Adipocyte (in vitro differentiated cells): ENCODE results near the gene MAST2.

Experiments used
- DNase-seq: peaks from one replicate; pipeline ENCODE4 v3.0.0-alpha.2; 2015; ENCODE audit warnings: low read depth
- H3K27me3 ChIP-seq: replicated peaks from 2 replicates; pipeline ENCODE4 v1.7.0; 2013; ENCODE audit warnings: mild to moderate bottlenecking, low read length, moderate library complexity; ENCODE audit not compliant: control insufficient read depth, insufficient read depth
- H3K36me3 ChIP-seq: 2 replicates; pipeline ENCODE4 v1.7.0; 2013; ENCODE audit warnings: low read length, mild to moderate bottlenecking, moderate library complexity; ENCODE audit not compliant: control insufficient read depth, insufficient read depth, severe bottlenecking
- H3K4me1 ChIP-seq: 2 replicates; pipeline ENCODE4 v1.7.0; 2013; ENCODE audit warnings: mild to moderate bottlenecking, low read length, moderate library complexity; ENCODE audit not compliant: control insufficient read depth, insufficient read depth
- H3K4me3 ChIP-seq: 2 replicates; pipeline ENCODE4 v1.7.0; 2013; ENCODE audit warnings: mild to moderate bottlenecking, low read length, moderate library complexity
- H3K9ac ChIP-seq: 2 replicates; pipeline ENCODE4 v1.7.0; 2013; ENCODE audit warnings: mild to moderate bottlenecking, low read length, moderate library complexity
- H3K9me3 ChIP-seq: 2 replicates; pipeline ENCODE4 v1.7.0; 2013; ENCODE audit warnings: mild to moderate bottlenecking, low read length, moderate library complexity; ENCODE audit not compliant: control insufficient read depth

MAST2 gene

GRCh38 chr1:45880930-45881329 lies 77.5 kb downstream of the MAST2 start:
- H3K4me1 ChIP-seq = peaks cover 11% of the 10 kb centered on the region
- peak; percentile 33 for DNase-seq
- H3K9me3 ChIP-seq = no peaks in the 10 kb centered on the region

DNA sequence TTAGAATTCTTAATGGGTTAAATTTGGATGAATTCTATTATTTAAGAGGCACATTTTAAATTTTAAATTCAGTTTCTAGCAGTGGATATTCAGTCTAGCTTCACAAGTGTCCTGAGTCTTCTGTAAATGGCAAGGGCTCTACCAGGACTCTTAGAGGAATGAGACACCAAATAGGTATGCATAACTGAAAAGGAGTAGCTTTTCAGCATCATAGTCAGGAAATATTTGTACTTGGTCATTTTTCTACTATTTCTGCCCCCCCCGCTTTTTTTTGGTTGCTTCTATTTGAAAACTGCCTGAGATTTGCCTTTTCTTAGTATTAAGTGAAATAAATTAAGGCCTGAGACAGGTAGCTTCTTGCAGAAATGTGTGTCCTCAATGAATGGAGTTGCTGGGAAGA lies 80.2 kb downstream of the MAST2 start:
- no peak overlapping the region for H3K9ac ChIP-seq
- DNase-seq = peak; percentile 54
- H3K27me3 ChIP-seq = no peaks in the 10 kb centered on the region
- H3K36me3 ChIP-seq = no peaks in the 10 kb centered on the region
- peaks cover 19% of the 10 kb centered on the region for H3K4me1 ChIP-seq
- H3K9me3 ChIP-seq = no peaks in the 10 kb centered on the region
- H3K4me3 ChIP-seq = no peak overlapping the region

More at GRCh38 chr1:45880930-45881329, 77.5 kb downstream of the MAST2 start:
- H3K36me3 ChIP-seq = no peaks in the 10 kb centered on the region
- H3K9ac ChIP-seq = no peak overlapping the region
- H3K4me3 ChIP-seq = no peak overlapping the region
- H3K27me3 ChIP-seq = no peaks in the 10 kb centered on the region

- no peak overlapping the region for H3K9ac ChIP-seq
- no peak for DNase-seq
- H3K4me1 ChIP-seq = peaks cover 19% of the 10 kb centered on the region
- no peaks in the 10 kb centered on the region for H3K9me3 ChIP-seq
- H3K4me3 ChIP-seq = no peak overlapping the region
- no peaks in the 10 kb centered on the region for H3K36me3 ChIP-seq
- no peaks in the 10 kb centered on the region for H3K27me3 ChIP-seq
Observed at GRCh38 chr1:45884700-45885099, 81.3 kb downstream of the MAST2 start.

DNA sequence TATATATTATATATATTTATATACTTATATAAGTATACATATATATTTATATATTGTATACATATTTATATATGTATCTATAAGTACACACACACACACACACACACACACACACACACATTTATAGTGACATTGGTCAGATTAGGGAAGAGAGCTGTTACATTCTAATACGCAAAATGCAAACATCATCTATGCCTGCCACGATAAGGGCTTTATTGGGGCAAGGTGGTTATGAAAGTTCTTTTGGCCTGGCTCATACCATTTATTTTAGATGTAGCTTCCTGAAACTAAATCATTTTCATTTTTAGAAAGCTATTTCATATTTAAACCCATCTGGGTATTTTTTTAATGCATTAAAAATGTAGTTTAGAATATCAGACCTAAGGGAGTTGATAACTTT lies 82.8 kb downstream of the MAST2 start:
- Histone ChIP-seq H3K9me3 (no peaks in the 10 kb centered on the region), H3K36me3 (no peaks in the 10 kb centered on the region), H3K27me3 (no peaks in the 10 kb centered on the region), H3K9ac (no peak overlapping the region), H3K4me1 (peaks cover 12% of the 10 kb centered on the region), H3K4me3 (no peak overlapping the region)
- no peak for DNase-seq

DNA sequence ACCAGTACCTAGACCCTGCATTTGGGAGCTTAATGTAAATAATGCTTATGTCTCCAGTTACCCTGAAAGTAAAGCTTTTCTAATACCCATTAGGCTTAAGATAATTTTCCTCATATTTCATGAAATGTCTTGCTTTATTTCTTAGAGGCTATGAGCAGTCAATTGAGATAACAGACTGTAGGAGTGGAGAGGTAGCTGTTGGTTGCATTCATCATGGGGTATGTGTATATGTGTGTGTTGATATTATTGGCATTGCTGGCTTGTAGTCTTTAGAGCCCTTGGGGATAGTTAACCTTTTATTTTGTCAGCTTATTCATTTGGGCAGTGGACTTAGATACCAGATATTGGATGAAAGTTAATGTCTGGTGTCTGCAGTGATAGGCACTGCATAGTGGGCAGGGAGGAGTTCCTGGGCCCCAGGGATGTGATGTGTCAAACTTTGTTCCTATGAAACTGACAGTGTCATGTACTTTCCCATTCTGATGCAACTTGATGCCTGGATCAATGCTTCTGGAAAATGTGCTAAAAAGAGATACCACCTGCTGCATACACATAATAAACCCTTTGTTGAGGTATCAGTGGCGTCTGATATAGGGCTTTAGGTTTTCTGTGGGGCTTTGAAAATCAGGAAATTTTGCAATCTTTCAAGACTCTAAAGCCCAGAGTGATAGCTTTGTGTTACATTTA lies 83.9 kb downstream of the MAST2 start:
- no peaks in the 10 kb centered on the region for H3K9me3 ChIP-seq

GRCh38 chr1:45890078-45890477 lies 86.7 kb downstream of the MAST2 start:
- no peak for DNase-seq
- Histone ChIP-seq H3K9me3 (no peaks in the 10 kb centered on the region), H3K9ac (no peak overlapping the region), H3K4me3 (no peak overlapping the region), H3K27me3 (no peaks in the 10 kb centered on the region), H3K4me1 (peaks cover 21% of the 10 kb centered on the region), H3K36me3 (no peaks in the 10 kb centered on the region)

More for the DNA sequence above, 83.9 kb downstream of the MAST2 start:
- no peak for DNase-seq
- Histone ChIP-seq H3K9ac (no peak overlapping the region), H3K4me3 (no peak overlapping the region), H3K36me3 (no peaks in the 10 kb centered on the region), H3K27me3 (no peaks in the 10 kb centered on the region), H3K4me1 (peaks cover 15% of the 10 kb centered on the region)

DNA sequence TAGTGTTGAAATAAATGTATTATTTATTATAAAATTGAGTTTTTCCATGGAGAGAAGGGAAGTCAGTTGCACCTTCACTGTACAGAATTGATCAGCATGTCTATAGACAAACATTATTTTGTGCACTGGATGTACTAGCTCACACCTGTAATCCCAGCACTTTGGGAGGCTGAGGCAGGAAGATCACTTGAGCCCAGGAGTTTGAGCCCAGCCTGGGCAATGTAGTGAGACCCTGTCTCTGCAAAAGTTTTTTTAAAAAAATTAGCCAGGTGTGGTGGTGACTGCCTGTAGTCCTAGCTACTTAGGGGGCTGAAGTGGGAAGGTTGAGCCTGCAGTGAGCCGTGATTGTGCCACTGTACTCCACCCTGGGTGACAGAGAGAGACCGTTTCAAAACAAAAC lies 87.7 kb downstream of the MAST2 start:
- no peak overlapping the region for H3K4me3 ChIP-seq
- no peak overlapping the region for H3K9ac ChIP-seq
- H3K9me3 ChIP-seq = no peaks in the 10 kb centered on the region
- H3K36me3 ChIP-seq = no peaks in the 10 kb centered on the region
- no peak for DNase-seq
- peaks cover 21% of the 10 kb centered on the region for H3K4me1 ChIP-seq
- no peaks in the 10 kb centered on the region for H3K27me3 ChIP-seq

GRCh38 chr1:45892068-45892785 lies 88.8 kb downstream of the MAST2 start:
- H3K27me3 ChIP-seq = no peaks in the 10 kb centered on the region
- peak overlapping the region; percentile 51 for H3K4me3 ChIP-seq
- peak; percentile 87 for DNase-seq

GRCh38 chr1:45894331-45894730 lies 90.9 kb downstream of the MAST2 start:
- H3K9ac ChIP-seq = no peak overlapping the region
- no peaks in the 10 kb centered on the region for H3K9me3 ChIP-seq
- peaks cover 13% of the 10 kb centered on the region for H3K4me1 ChIP-seq
- H3K27me3 ChIP-seq = no peaks in the 10 kb centered on the region
- H3K4me3 ChIP-seq = no peak overlapping the region
- H3K36me3 ChIP-seq = no peaks in the 10 kb centered on the region
- no peak for DNase-seq

More at GRCh38 chr1:45892068-45892785, 88.8 kb downstream of the MAST2 start:
- H3K36me3 ChIP-seq = no peaks in the 10 kb centered on the region
- H3K4me1 ChIP-seq = peaks cover 19% of the 10 kb centered on the region
- peak overlapping the region; percentile 55 for H3K9ac ChIP-seq
- no peaks in the 10 kb centered on the region for H3K9me3 ChIP-seq

DNA sequence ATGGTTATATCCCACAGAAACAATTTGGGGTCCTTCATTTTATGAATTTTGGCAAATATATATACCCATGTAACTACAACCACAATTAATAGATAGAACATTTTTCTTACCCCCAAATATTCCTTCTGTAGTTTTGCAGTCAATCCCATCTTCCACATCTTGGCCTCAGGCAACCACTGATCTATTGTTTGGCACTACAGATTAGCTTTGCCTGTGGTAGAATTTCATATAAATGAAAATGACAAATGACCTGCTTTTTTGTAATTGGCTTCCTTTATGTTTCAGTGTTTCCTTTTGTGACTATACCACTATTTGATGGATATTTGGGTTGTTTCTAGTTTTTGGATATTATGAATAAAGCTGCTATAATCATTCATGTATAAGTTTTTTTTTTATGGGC lies 91.5 kb downstream of the MAST2 start:
- H3K27me3 ChIP-seq = no peaks in the 10 kb centered on the region
- H3K4me1 ChIP-seq = peaks cover 13% of the 10 kb centered on the region
- H3K4me3 ChIP-seq = no peak overlapping the region
- DNase-seq = no peak
- H3K36me3 ChIP-seq = no peaks in the 10 kb centered on the region
- no peaks in the 10 kb centered on the region for H3K9me3 ChIP-seq
- no peak overlapping the region for H3K9ac ChIP-seq

GRCh38 chr1:45895406-45895805 lies 92.0 kb downstream of the MAST2 start:
- no peak overlapping the region for H3K4me3 ChIP-seq
- H3K36me3 ChIP-seq = no peaks in the 10 kb centered on the region
- peaks cover 13% of the 10 kb centered on the region for H3K4me1 ChIP-seq
- no peak overlapping the region for H3K9ac ChIP-seq
- no peaks in the 10 kb centered on the region for H3K9me3 ChIP-seq
- H3K27me3 ChIP-seq = no peaks in the 10 kb centered on the region
- DNase-seq = no peak
